Activated gamma-delta T cell treated with anti-CD3 and anti-CD28 coated beads, Interleukin-2, amount 50 U/mL, for 16 hours (primary cell): ENCODE results near the gene C12orf56.
"Not testable (repeated sequence)": the region's sequence is repeated elsewhere in the genome, so short reads cannot be mapped to it uniquely, and the experiment has no call there.

ENCODE experiments used
- DNase-seq: peaks from one replicate; pipeline ENCODE4 v3.0.0-alpha.2; 2020; ENCODE audit warnings: low read depth

Gene C12orf56

GRCh38 chr12:64387197-64387816, 3.3 kb downstream of the C12orf56 start:
- DNase-seq: no peak

GRCh38 chr12:64385468-64385867, 5.1 kb downstream of the C12orf56 start:
- DNase-seq: no peak

GRCh38 chr12:64385019-64385418, 5.5 kb downstream of the C12orf56 start:
- no peak for DNase-seq

- no peak for DNase-seq
Measured at GRCh38 chr12:64383675-64384074, 6.9 kb downstream of the C12orf56 start.

GRCh38 chr12:64362721-64363305, 27.7 kb downstream of the C12orf56 start:
- DNase-seq: no peak

GRCh38 chr12:64361173-64361572, 29.4 kb downstream of the C12orf56 start:
- not testable (repeated sequence) for DNase-seq

GRCh38 chr12:64356209-64356608, 34.3 kb downstream of the C12orf56 start:
- not testable (repeated sequence) for DNase-seq

- DNase-seq: no peak
Measured at GRCh38 chr12:64352181-64352580, 38.4 kb downstream of the C12orf56 start.

- DNase-seq: no peak
Measured at GRCh38 chr12:64351265-64351664, 39.3 kb downstream of the C12orf56 start.

GRCh38 chr12:64347630-64348029, 42.9 kb downstream of the C12orf56 start:
- no peak for DNase-seq

- DNase-seq: not testable (repeated sequence)
Measured at GRCh38 chr12:64344631-64345030, 45.9 kb downstream of the C12orf56 start.

GRCh38 chr12:64340546-64340945, 50.0 kb downstream of the C12orf56 start:
- DNase-seq: not testable (repeated sequence)

- DNase-seq: no peak
Measured at GRCh38 chr12:64335886-64336466, 54.6 kb downstream of the C12orf56 start.

GRCh38 chr12:64332938-64333337, 57.6 kb downstream of the C12orf56 start:
- DNase-seq: no peak

- no peak for DNase-seq
Measured at GRCh38 chr12:64332296-64332695, 58.3 kb downstream of the C12orf56 start.

- not testable (repeated sequence) for DNase-seq
Measured at GRCh38 chr12:64329031-64329710, 61.4 kb downstream of the C12orf56 start.

GRCh38 chr12:64325055-64325454, 65.5 kb downstream of the C12orf56 start:
- DNase-seq: no peak

- no peak for DNase-seq
Measured at GRCh38 chr12:64323476-64324225, 66.9 kb downstream of the C12orf56 start.

GRCh38 chr12:64323006-64323405, 67.6 kb downstream of the C12orf56 start:
- DNase-seq: no peak

GRCh38 chr12:64320611-64321010, 69.9 kb downstream of the C12orf56 start:
- DNase-seq: no peak

GRCh38 chr12:64319540-64320225, 70.9 kb downstream of the C12orf56 start:
- DNase-seq: not testable (repeated sequence)

GRCh38 chr12:64318605-64319004, 72.0 kb downstream of the C12orf56 start:
- no peak for DNase-seq
